ENCODE results near the gene ROBO1. TPM values are rescaled to one million over a fixed set of nuclear protein-coding genes. Genes with fewer than 3 reads are reported as not detected.

Gene ROBO1
- total RNA-seq, 1 experiment from 2014 or later = 67.6 TPM

GRCh38 chr3:79215286-79215685 is 552.5 kb downstream of the ROBO1 start:
- TF ChIP-seq CTCF (conservative IDR thresholded peaks at IDR 0.05; ENCODE audit: low read depth, low read length) (no peak), EZH2 (IDR thresholded peaks at IDR 0.05; ENCODE audit: borderline replicate concordance, low read depth, low read length, poor library complexity, severe bottlenecking) (no peak)
- H3K36me3 ChIP-seq (ENCODE audit: insufficient read depth, low read length, poor library complexity, severe bottlenecking) = no peaks in the 10 kb centered on the region
- DNase-seq (ENCODE audit: low spot score) = no peak
- POLR2A ChIA-PET (ENCODE audit: low non-redundant PET) = no interaction called here
- no peak overlapping the region for H3K27ac ChIP-seq (ENCODE audit: low read depth, low read length, poor library complexity, severe bottlenecking)
- CTCF ChIA-PET = no interaction called here
- H3K9me3 ChIP-seq (ENCODE audit: low read depth, low read length, poor library complexity, severe bottlenecking) = no peaks in the 10 kb centered on the region
- no TSS peak for BruUV-seq (replicated peaks)
- no peak overlapping the region for H3K4me3 ChIP-seq (ENCODE audit: low read depth, low read length, poor library complexity, severe bottlenecking)
- intact Hi-C loops (cut with micrococcal nuclease; ENCODE audit: unreplicated experiment) = no loop called here
- H3K27me3 ChIP-seq (replicated peaks; ENCODE audit: insufficient read depth, low read depth, low read length, poor library complexity) = no peaks in the 10 kb centered on the region
- H3K4me1 ChIP-seq (ENCODE audit: insufficient read depth, low read length, poor library complexity, severe bottlenecking) = no peaks in the 10 kb centered on the region

GRCh38 chr3:79211586-79212359 is 556.0 kb downstream of the ROBO1 start:
- POLR2A ChIA-PET (ENCODE audit: low non-redundant PET) = no interaction called here
- H3K36me3 ChIP-seq (ENCODE audit: insufficient read depth, low read length, poor library complexity, severe bottlenecking) = no peaks in the 10 kb centered on the region
- no TSS peak for BruUV-seq (replicated peaks)
- DNase-seq (ENCODE audit: low spot score) = no peak
- H3K27me3 ChIP-seq (replicated peaks; ENCODE audit: insufficient read depth, low read depth, low read length, poor library complexity) = no peaks in the 10 kb centered on the region
- no peak overlapping the region for H3K27ac ChIP-seq (ENCODE audit: low read depth, low read length, poor library complexity, severe bottlenecking)
- no peak for TF ChIP-seq EZH2 (IDR thresholded peaks at IDR 0.05; ENCODE audit: borderline replicate concordance, low read depth, low read length, poor library complexity, severe bottlenecking)
- intact Hi-C loops (cut with micrococcal nuclease; ENCODE audit: unreplicated experiment) = no loop called here
- H3K4me1 ChIP-seq (ENCODE audit: insufficient read depth, low read length, poor library complexity, severe bottlenecking) = no peaks in the 10 kb centered on the region
- CTCF ChIA-PET = interaction anchor here (0.6 kb wide), 1 partner anchor 156 kb away, joined by 4 read pairs; no protein-coding TSS in a partner anchor
- H3K9me3 ChIP-seq (ENCODE audit: low read depth, low read length, poor library complexity, severe bottlenecking) = no peaks in the 10 kb centered on the region
- no peak overlapping the region for H3K4me3 ChIP-seq (ENCODE audit: low read depth, low read length, poor library complexity, severe bottlenecking)

DNA sequence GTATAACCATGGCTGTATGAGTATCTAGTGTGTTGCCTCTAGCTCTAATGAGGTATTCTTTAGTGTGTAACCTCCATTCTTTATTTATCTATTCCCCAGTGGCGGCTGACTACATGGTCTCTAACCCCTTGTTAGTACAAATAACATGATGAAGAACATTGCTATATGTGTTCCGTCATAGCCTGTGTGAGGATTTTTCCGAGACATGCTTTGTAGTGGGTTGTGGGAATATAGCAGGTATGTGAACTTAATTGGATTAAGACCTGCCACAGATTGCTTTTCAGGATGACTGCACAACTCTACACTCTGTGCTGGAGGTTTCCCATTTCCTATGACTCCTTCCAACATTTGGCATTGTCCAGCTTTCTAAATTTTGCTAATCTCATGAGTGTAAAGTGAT is 563.4 kb downstream of the ROBO1 start:
- H3K27ac ChIP-seq (ENCODE audit: low read depth, low read length, poor library complexity, severe bottlenecking) = no peak overlapping the region
- H3K4me3 ChIP-seq (ENCODE audit: low read depth, low read length, poor library complexity, severe bottlenecking) = no peak overlapping the region
- CTCF ChIA-PET = no interaction called here
- no peaks in the 10 kb centered on the region for H3K9me3 ChIP-seq (ENCODE audit: low read depth, low read length, poor library complexity, severe bottlenecking)
- no peaks in the 10 kb centered on the region for H3K36me3 ChIP-seq (ENCODE audit: insufficient read depth, low read length, poor library complexity, severe bottlenecking)
- no peak for DNase-seq (ENCODE audit: low spot score)
- TF ChIP-seq EZH2 (IDR thresholded peaks at IDR 0.05; ENCODE audit: borderline replicate concordance, low read depth, low read length, poor library complexity, severe bottlenecking) (no peak), CTCF (conservative IDR thresholded peaks at IDR 0.05; ENCODE audit: low read depth, low read length) (no peak)
- no TSS peak for BruUV-seq (replicated peaks)
- POLR2A ChIA-PET (ENCODE audit: low non-redundant PET) = no interaction called here
- H3K4me1 ChIP-seq (ENCODE audit: insufficient read depth, low read length, poor library complexity, severe bottlenecking) = no peaks in the 10 kb centered on the region
- intact Hi-C loops (cut with micrococcal nuclease; ENCODE audit: unreplicated experiment) = no loop called here
- no peaks in the 10 kb centered on the region for H3K27me3 ChIP-seq (replicated peaks; ENCODE audit: insufficient read depth, low read depth, low read length, poor library complexity)

DNA sequence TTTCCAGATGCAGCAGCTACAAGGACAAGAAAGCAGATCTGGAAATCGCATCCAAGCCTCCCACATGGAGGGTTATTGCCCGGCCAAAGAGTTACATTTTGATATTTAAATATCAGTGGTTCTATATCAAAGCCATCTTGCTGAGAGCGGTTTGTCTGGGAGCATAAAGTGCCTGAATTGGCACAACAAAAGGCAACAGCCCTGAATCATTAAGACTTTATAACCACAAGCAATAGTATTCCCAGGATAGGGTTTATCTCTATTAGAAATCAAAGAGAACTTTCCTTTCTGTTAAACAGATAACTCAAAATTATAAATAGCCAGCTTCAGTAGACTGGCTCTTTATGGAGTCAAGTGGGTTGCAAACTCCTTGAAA is 564.7 kb downstream of the ROBO1 start:
- Histone ChIP-seq H3K4me1 (ENCODE audit: insufficient read depth, low read length, poor library complexity, severe bottlenecking) (no peaks in the 10 kb centered on the region), H3K9me3 (ENCODE audit: low read depth, low read length, poor library complexity, severe bottlenecking) (no peaks in the 10 kb centered on the region), H3K27ac (ENCODE audit: low read depth, low read length, poor library complexity, severe bottlenecking) (no peak overlapping the region), H3K27me3 (replicated peaks; ENCODE audit: insufficient read depth, low read depth, low read length, poor library complexity) (no peaks in the 10 kb centered on the region), H3K4me3 (ENCODE audit: low read depth, low read length, poor library complexity, severe bottlenecking) (no peak overlapping the region), H3K36me3 (ENCODE audit: insufficient read depth, low read length, poor library complexity, severe bottlenecking) (no peaks in the 10 kb centered on the region)
- ChIA-PET POLR2A (ENCODE audit: low non-redundant PET) (interaction anchor here (0.6 kb wide), 1 partner anchor 23 kb away, joined by 5 read pairs; no protein-coding TSS in a partner anchor), CTCF (no interaction called here)
- BruUV-seq (replicated peaks) = no TSS peak
- DNase-seq (ENCODE audit: low spot score) = no peak
- intact Hi-C loops (cut with micrococcal nuclease; ENCODE audit: unreplicated experiment) = no loop called here
- no peak for TF ChIP-seq CTCF (conservative IDR thresholded peaks at IDR 0.05; ENCODE audit: low read depth, low read length)
- TF ChIP-seq EZH2 (IDR thresholded peaks at IDR 0.05; ENCODE audit: borderline replicate concordance, low read depth, low read length, poor library complexity, severe bottlenecking) = no peak

Data from A673 (cell line).